WTC11 (cell line): ENCODE data around the gene CCNJL. TPM values are rescaled to one million over a fixed set of nuclear protein-coding genes. Genes with fewer than 3 reads are reported as not detected.

Experiments used
- ATAC-seq: fragments of 200-7000 bp; cut with Tn5 transposase; 2 replicates; pipeline ENCODE4 v1.10.0; 2021; ENCODE audit warnings: mild to moderate bottlenecking, moderate library complexity
- CTCF ChIA-PET: fragments of 300-600 bp; sonication (Branson Sonifier 250); formaldehyde crosslinking; loops from one replicate; lab custom pipeline; 2021; ENCODE audit warnings: antibody characterized with exemption; lab: Charles Lee
- POLR2A ChIA-PET: fragments of 350-600 bp; sonication (Branson Sonifier 250); formaldehyde crosslinking; loops from one replicate; lab custom pipeline; 2021; ENCODE audit warnings: antibody characterized with exemption; lab: Charles Lee
- DNase-seq: peaks from one replicate; pipeline ENCODE4 v3.0.0; 2021; ENCODE audit warnings: low spot score
- H3K27ac Mint-ChIP-seq: 2 replicates; pipeline ENCODE4 v1.8.0; 2021; ENCODE audit warnings: mixed read lengths
- H3K27me3 Mint-ChIP-seq: 2 replicates; pipeline ENCODE4 v1.8.0; 2021; ENCODE audit warnings: low read depth, mild to moderate bottlenecking, moderate library complexity, mixed read lengths
- H3K36me3 Mint-ChIP-seq: 2 replicates; pipeline ENCODE4 v1.8.0; 2021; ENCODE audit warnings: mixed read lengths
- H3K4me1 Mint-ChIP-seq: 2 replicates; pipeline ENCODE4 v1.8.0; 2022; ENCODE audit warnings: mixed read lengths
- H3K4me3 Mint-ChIP-seq: 2 replicates; pipeline ENCODE4 v1.8.0; 2021; ENCODE audit warnings: mild to moderate bottlenecking, moderate library complexity, mixed read lengths
- H3K9me3 Mint-ChIP-seq: 2 replicates; pipeline ENCODE4 v1.8.0; 2021; ENCODE audit warnings: mixed read lengths
- CBFB ChIP-seq: sonication (generic); formaldehyde crosslinking; IDR thresholded peaks from 2 replicates; pipeline ENCODE4 v1.8.1; 2022; ENCODE audit warnings: mild to moderate bottlenecking, low read depth, missing genetic modification reagents
- CREB1 ChIP-seq: sonication (generic); formaldehyde crosslinking; IDR thresholded peaks from 2 replicates; pipeline ENCODE4 v1.8.0; 2023; ENCODE audit warnings: mild to moderate bottlenecking, missing genetic modification reagents
- ELF4 ChIP-seq: sonication (generic); formaldehyde crosslinking; IDR thresholded peaks from 2 replicates; pipeline ENCODE4 v1.8.1; 2022; ENCODE audit warnings: low read depth, mild to moderate bottlenecking, moderate library complexity, missing genetic modification reagents
- ETV6 ChIP-seq: sonication (generic); formaldehyde crosslinking; IDR thresholded peaks from 2 replicates; pipeline ENCODE4 v1.8.1; 2022; ENCODE audit warnings: mild to moderate bottlenecking, missing genetic modification reagents
- PRRX2 ChIP-seq: fragments of 250-450 bp; sonication (Bioruptor Pico); IDR thresholded peaks from 2 replicates; pipeline ENCODE4 v1.8.0; 2021; ENCODE audit warnings: mild to moderate bottlenecking
- ZNF232 ChIP-seq: sonication (generic); formaldehyde crosslinking; IDR thresholded peaks from 2 replicates; pipeline ENCODE4 v1.8.0; 2022; ENCODE audit warnings: mild to moderate bottlenecking, missing genetic modification reagents
- ZNF263 ChIP-seq: sonication (generic); formaldehyde crosslinking; IDR thresholded peaks from 2 replicates; pipeline ENCODE4 v1.8.1; 2022; ENCODE audit warnings: low read depth, mild to moderate bottlenecking, moderate library complexity, missing genetic modification reagents
- ZNF317 ChIP-seq: sonication (generic); formaldehyde crosslinking; IDR thresholded peaks from 2 replicates; pipeline ENCODE4 v1.8.1; 2023; ENCODE audit warnings: low read depth, mild to moderate bottlenecking, moderate library complexity, missing genetic modification reagents, borderline replicate concordance
- ZNF416 ChIP-seq: fragments of 250-450 bp; sonication (Bioruptor Pico); IDR thresholded peaks from 2 replicates; pipeline ENCODE4 v1.9.0; 2021; ENCODE audit warnings: mild to moderate bottlenecking, inconsistent platforms
- total RNA-seq: library from RNA; stranded (reverse); gene quantifications from 3 replicates; pipeline ENCODE4 v1.2.3, GENCODE V29; 2021
- TF ChIP-seq, protein P1 (sequence below): sonication (generic); formaldehyde crosslinking; IDR thresholded peaks from 2 replicates; pipeline ENCODE4 v1.8.1; 2022; ENCODE audit warnings: missing genetic modification reagents, borderline replicate concordance
- TF ChIP-seq, protein P2 (sequence below): sonication (generic); formaldehyde crosslinking; IDR thresholded peaks from 2 replicates; pipeline ENCODE4 v1.8.0; 2023; ENCODE audit warnings: missing genetic modification reagents, mild to moderate bottlenecking, borderline replicate concordance
- TF ChIP-seq, protein P3 (sequence below): fragments of 250-450 bp; sonication (Bioruptor Pico); conservative IDR thresholded peaks from 2 replicates; pipeline ENCODE4 v1.9.0; 2021; ENCODE audit warnings: mild to moderate bottlenecking
- TF ChIP-seq, protein P4 (sequence below): sonication (generic); formaldehyde crosslinking; IDR thresholded peaks from 2 replicates; pipeline ENCODE4 v1.8.1; 2022; ENCODE audit warnings: low read depth, missing genetic modification reagents, borderline replicate concordance
- TF ChIP-seq, protein P5 (sequence below): fragments of 250-450 bp; sonication (Bioruptor Pico); IDR thresholded peaks from 2 replicates; pipeline ENCODE4 v1.9.0; 2021; ENCODE audit warnings: mild to moderate bottlenecking
- TF ChIP-seq, protein P6 (sequence below): sonication (generic); formaldehyde crosslinking; conservative IDR thresholded peaks from 2 replicates; pipeline ENCODE4 v1.8.1; 2023; ENCODE audit warnings: mild to moderate bottlenecking, low read depth, missing genetic modification reagents, moderate library complexity
- TF ChIP-seq, protein P7 (sequence below): sonication (generic); formaldehyde crosslinking; IDR thresholded peaks from 2 replicates; pipeline ENCODE4 v1.8.0; 2023; ENCODE audit warnings: mild to moderate bottlenecking, missing genetic modification reagents

Gene CCNJL
- total RNA-seq, 1 experiment from 2014 or later, result 31.3 TPM

DNA sequence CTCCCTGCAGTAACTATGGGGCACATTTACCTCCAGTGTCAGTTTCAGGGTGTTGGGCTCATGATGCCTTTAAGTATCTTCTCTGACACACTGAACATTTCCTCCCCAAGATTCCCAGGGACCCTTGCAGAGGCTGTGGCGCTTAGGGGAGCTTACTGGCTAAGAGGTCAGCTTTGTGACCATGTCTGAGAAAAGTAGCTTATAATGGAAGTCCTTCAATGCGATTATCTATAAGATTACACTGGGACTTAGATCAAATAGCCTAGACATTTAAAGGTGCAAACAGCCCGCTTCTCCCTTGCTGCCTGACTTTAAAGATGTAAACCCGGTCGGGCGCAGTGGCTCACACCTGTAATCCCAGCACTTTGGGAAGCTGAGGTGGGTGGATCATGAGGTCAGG, 57.7 kb downstream of the CCNJL start (continued):
- TF ChIP-seq, protein P1, sequence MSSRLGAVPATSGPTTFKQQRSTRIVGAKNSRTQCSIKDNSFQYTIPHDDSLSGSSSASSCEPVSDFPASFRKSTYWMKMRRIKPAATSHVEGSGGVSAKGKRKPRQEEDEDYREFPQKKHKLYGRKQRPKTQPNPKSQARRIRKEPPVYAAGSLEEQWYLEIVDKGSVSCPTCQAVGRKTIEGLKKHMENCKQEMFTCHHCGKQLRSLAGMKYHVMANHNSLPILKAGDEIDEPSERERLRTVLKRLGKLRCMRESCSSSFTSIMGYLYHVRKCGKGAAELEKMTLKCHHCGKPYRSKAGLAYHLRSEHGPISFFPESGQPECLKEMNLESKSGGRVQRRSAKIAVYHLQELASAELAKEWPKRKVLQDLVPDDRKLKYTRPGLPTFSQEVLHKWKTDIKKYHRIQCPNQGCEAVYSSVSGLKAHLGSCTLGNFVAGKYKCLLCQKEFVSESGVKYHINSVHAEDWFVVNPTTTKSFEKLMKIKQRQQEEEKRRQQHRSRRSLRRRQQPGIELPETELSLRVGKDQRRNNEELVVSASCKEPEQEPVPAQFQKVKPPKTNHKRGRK (CRISPR knock-in tag), result no peak
- no peak for TF ChIP-seq ZNF416
- TF ChIP-seq, protein P2, sequence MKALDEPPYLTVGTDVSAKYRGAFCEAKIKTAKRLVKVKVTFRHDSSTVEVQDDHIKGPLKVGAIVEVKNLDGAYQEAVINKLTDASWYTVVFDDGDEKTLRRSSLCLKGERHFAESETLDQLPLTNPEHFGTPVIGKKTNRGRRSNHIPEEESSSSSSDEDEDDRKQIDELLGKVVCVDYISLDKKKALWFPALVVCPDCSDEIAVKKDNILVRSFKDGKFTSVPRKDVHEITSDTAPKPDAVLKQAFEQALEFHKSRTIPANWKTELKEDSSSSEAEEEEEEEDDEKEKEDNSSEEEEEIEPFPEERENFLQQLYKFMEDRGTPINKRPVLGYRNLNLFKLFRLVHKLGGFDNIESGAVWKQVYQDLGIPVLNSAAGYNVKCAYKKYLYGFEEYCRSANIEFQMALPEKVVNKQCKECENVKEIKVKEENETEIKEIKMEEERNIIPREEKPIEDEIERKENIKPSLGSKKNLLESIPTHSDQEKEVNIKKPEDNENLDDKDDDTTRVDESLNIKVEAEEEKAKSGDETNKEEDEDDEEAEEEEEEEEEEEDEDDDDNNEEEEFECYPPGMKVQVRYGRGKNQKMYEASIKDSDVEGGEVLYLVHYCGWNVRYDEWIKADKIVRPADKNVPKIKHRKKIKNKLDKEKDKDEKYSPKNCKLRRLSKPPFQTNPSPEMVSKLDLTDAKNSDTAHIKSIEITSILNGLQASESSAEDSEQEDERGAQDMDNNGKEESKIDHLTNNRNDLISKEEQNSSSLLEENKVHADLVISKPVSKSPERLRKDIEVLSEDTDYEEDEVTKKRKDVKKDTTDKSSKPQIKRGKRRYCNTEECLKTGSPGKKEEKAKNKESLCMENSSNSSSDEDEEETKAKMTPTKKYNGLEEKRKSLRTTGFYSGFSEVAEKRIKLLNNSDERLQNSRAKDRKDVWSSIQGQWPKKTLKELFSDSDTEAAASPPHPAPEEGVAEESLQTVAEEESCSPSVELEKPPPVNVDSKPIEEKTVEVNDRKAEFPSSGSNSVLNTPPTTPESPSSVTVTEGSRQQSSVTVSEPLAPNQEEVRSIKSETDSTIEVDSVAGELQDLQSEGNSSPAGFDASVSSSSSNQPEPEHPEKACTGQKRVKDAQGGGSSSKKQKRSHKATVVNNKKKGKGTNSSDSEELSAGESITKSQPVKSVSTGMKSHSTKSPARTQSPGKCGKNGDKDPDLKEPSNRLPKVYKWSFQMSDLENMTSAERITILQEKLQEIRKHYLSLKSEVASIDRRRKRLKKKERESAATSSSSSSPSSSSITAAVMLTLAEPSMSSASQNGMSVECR (CRISPR knock-in tag), result no peak
- no peak for TF ChIP-seq ETV6
- TF ChIP-seq ELF4 (CRISPR knock-in tag), result no peak
- TF ChIP-seq, all 79 proteins: peak for 0

DNA sequence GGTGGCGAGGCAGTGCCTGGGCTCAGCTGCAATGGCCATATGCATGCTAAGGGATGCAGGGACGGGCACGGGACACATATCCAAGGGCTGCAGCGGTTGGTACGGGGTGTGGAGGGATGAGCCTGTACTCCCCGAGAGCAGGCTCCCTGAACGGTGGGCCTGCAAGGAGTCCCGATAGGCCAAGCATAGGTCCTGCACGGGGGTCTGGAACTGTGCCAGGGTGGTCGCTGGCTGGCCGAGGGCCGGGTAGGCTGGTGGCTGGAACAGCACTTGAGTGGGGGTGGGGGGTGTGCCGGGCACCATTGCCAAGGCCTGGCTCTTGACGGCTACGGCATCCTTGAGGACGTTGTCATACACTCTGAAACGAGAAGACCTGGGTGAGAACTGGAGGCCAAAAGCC, 58.9 kb downstream of the CCNJL start:
- H3K36me3 Mint-ChIP-seq, result peaks cover 39% of the 10 kb centered on the region
- no peak overlapping the region for H3K4me3 Mint-ChIP-seq
- no peak overlapping the region for H3K27ac Mint-ChIP-seq
- ATAC-seq (no peak), DNase-seq (no peak)
- ChIA-PET CTCF (no interaction called here), POLR2A (no interaction called here)
- no peaks in the 10 kb centered on the region for H3K9me3 Mint-ChIP-seq
- H3K4me1 Mint-ChIP-seq, result peaks cover 5% of the 10 kb centered on the region
- H3K27me3 Mint-ChIP-seq, result no peaks in the 10 kb centered on the region
- no peak for TF ChIP-seq CBFB (CRISPR knock-in tag)
- TF ChIP-seq ETV6, result no peak
- TF ChIP-seq, protein P3, sequence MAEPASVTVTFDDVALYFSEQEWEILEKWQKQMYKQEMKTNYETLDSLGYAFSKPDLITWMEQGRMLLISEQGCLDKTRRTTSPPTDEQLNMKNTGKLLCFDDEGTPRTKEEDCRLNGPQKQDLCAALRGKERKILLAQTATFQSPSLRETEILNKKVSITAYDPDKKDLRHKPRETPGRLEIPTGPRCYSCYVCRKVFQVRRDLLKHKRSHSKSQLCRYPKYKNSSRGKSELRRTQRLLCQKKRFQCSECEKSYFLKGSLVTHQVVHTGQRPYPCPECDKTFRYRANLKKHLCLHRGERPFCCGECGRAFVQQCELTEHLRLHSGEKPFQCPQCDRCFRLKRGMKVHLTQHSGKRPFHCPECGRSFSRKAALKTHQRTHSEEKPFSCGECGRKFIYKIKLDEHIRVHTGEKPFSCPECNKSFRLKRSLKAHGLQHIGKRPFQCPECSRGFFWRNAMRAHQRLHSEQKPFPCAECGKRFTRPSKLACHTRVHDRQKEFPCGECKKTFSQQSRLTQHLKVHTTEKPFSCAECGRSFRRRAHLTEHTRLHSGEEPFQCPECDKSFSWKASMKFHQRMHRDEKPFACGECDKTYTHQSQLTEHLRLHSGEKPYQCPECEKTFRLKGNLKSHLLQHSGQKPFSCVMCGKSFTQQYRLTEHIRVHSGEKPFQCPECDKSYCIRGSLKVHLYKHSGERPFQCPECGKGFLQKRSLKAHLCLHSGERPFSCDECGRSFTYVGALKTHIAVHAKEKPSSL (CRISPR knock-in tag), result no peak
- TF ChIP-seq, protein P4, sequence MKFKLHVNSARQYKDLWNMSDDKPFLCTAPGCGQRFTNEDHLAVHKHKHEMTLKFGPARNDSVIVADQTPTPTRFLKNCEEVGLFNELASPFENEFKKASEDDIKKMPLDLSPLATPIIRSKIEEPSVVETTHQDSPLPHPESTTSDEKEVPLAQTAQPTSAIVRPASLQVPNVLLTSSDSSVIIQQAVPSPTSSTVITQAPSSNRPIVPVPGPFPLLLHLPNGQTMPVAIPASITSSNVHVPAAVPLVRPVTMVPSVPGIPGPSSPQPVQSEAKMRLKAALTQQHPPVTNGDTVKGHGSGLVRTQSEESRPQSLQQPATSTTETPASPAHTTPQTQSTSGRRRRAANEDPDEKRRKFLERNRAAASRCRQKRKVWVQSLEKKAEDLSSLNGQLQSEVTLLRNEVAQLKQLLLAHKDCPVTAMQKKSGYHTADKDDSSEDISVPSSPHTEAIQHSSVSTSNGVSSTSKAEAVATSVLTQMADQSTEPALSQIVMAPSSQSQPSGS, result no peak
- TF ChIP-seq PRRX2 (CRISPR knock-in tag), result no peak
- TF ChIP-seq CREB1 (CRISPR knock-in tag), result no peak
- no peak for TF ChIP-seq ZNF232 (CRISPR knock-in tag)
- TF ChIP-seq, protein P5, sequence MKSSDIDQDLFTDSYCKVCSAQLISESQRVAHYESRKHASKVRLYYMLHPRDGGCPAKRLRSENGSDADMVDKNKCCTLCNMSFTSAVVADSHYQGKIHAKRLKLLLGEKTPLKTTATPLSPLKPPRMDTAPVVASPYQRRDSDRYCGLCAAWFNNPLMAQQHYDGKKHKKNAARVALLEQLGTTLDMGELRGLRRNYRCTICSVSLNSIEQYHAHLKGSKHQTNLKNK, result no peak
- TF ChIP-seq, protein P6, sequence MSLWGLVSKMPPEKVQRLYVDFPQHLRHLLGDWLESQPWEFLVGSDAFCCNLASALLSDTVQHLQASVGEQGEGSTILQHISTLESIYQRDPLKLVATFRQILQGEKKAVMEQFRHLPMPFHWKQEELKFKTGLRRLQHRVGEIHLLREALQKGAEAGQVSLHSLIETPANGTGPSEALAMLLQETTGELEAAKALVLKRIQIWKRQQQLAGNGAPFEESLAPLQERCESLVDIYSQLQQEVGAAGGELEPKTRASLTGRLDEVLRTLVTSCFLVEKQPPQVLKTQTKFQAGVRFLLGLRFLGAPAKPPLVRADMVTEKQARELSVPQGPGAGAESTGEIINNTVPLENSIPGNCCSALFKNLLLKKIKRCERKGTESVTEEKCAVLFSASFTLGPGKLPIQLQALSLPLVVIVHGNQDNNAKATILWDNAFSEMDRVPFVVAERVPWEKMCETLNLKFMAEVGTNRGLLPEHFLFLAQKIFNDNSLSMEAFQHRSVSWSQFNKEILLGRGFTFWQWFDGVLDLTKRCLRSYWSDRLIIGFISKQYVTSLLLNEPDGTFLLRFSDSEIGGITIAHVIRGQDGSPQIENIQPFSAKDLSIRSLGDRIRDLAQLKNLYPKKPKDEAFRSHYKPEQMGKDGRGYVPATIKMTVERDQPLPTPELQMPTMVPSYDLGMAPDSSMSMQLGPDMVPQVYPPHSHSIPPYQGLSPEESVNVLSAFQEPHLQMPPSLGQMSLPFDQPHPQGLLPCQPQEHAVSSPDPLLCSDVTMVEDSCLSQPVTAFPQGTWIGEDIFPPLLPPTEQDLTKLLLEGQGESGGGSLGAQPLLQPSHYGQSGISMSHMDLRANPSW, result no peak
- no peak for TF ChIP-seq ZNF263 (CRISPR knock-in tag)
- no peak for TF ChIP-seq ZNF317
- TF ChIP-seq, protein P7, sequence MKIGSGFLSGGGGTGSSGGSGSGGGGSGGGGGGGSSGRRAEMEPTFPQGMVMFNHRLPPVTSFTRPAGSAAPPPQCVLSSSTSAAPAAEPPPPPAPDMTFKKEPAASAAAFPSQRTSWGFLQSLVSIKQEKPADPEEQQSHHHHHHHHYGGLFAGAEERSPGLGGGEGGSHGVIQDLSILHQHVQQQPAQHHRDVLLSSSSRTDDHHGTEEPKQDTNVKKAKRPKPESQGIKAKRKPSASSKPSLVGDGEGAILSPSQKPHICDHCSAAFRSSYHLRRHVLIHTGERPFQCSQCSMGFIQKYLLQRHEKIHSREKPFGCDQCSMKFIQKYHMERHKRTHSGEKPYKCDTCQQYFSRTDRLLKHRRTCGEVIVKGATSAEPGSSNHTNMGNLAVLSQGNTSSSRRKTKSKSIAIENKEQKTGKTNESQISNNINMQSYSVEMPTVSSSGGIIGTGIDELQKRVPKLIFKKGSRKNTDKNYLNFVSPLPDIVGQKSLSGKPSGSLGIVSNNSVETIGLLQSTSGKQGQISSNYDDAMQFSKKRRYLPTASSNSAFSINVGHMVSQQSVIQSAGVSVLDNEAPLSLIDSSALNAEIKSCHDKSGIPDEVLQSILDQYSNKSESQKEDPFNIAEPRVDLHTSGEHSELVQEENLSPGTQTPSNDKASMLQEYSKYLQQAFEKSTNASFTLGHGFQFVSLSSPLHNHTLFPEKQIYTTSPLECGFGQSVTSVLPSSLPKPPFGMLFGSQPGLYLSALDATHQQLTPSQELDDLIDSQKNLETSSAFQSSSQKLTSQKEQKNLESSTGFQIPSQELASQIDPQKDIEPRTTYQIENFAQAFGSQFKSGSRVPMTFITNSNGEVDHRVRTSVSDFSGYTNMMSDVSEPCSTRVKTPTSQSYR (CRISPR knock-in tag), result no peak
